ENCODE data around the gene CAPRIN2.

- TF ChIP-seq CTCF (IDR thresholded peaks at IDR 0.05 in 4 of 5, conservative IDR thresholded peaks at IDR 0.05 in 1 of 5): no peak
- no peak for TF ChIP-seq POLR2A (IDR thresholded peaks at IDR 0.05)
Measured at GRCh38 chr12:30729547-30729946, 25.2 kb downstream of the CAPRIN2 start.

Measured in gastrocnemius medialis (tissue), 4 donors.